Gastrocnemius medialis (tissue), 4 donors: ENCODE measurements around the gene MMP15.

ENCODE experiments used
- CTCF ChIP-seq, 5 experiments: fragments of 450-650 bp in 3 of 5; fragments of 200-600 bp in 2 of 5; sonication (generic) in 2 of 5; IDR thresholded peaks in 4 of 5; conservative IDR thresholded peaks in 1 of 5; 1 replicate in 4 of 5; 2 replicates in 1 of 5; pipeline ENCODE4 v1.5.1; 2016 to 2019; ENCODE audit warnings: antibody characterized with exemption in 5 of 5, mild to moderate bottlenecking in 3 of 5, moderate library complexity in 3 of 5
- POLR2A ChIP-seq, 2 donors: fragments of 450-650 bp; IDR thresholded peaks; one replicate each; pipeline ENCODE4 v1.6.1; 2017; ENCODE audit warnings: antibody characterized with exemption in 2 of 2, mild to moderate bottlenecking in 2 of 2, moderate library complexity in 2 of 2

DNA sequence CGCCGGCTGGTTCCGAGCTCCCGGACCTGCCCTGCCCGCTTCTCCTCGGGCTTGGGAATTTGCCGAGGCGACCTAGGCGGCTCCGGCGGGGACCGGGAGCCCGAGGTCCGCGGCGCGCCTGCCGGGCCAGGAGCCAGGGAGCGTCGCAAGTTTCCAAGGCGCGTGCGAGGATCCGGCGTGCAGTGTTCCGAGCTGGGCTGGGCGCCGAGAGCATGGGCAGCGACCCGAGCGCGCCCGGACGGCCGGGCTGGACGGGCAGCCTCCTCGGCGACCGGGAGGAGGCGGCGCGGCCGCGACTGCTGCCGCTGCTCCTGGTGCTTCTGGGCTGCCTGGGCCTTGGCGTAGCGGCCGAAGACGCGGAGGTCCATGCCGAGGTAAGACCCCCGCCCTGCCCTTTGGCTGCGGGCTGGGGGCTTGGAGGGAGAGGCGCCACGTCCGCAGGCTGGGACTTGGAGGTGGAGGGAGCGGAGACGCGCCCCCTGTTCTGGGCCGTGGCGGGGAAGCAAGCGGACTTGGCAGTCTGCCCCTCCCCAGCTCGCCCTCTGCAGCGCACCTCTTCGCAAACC lies 668 bp downstream of the MMP15 start:
- TF ChIP-seq CTCF (IDR thresholded peaks at IDR 0.05 in 4 of 5, conservative IDR thresholded peaks at IDR 0.05 in 1 of 5) (no peak), POLR2A (IDR thresholded peaks at IDR 0.05) (no peak)
